Measurements from ENCODE around the gene CIBAR2.

Gene CIBAR2

GRCh38 chr16:85112364-85112763 is at the start of gene CIBAR2:
TSS of gene CIBAR2 (minus strand) at chr16:85112472. CDS start at chr16:85112352, 120 bp downstream.
- DNase-seq (ENCODE audit: low read depth in 3 of 3, low spot score in 1 of 3), result no peak

- DNase-seq (ENCODE audit: low read depth in 3 of 3, low spot score in 1 of 3), result no peak
Measured at GRCh38 chr16:85159179-85159980, 47.1 kb upstream of the CIBAR2 start.

GRCh38 chr16:85158743-85159178 is 46.5 kb upstream of the CIBAR2 start:
- DNase-seq (ENCODE audit: low read depth in 3 of 3, low spot score in 1 of 3), result no peak

GRCh38 chr16:85157813-85158742 is 45.8 kb upstream of the CIBAR2 start:
- DNase-seq (ENCODE audit: low read depth in 3 of 3, low spot score in 1 of 3), result no peak

- DNase-seq (ENCODE audit: low read depth in 3 of 3, low spot score in 1 of 3), result no peak
Measured at GRCh38 chr16:85157372-85157771, 45.1 kb upstream of the CIBAR2 start.

GRCh38 chr16:85156869-85157268 is 44.6 kb upstream of the CIBAR2 start:
- DNase-seq (ENCODE audit: low read depth in 3 of 3, low spot score in 1 of 3), result no peak

- no peak for DNase-seq (ENCODE audit: low read depth in 3 of 3, low spot score in 1 of 3)
Measured at GRCh38 chr16:85156440-85156839, 44.2 kb upstream of the CIBAR2 start.

- no peak for DNase-seq (ENCODE audit: low read depth in 3 of 3, low spot score in 1 of 3)
Measured at GRCh38 chr16:85153656-85154091, 41.4 kb upstream of the CIBAR2 start.

- DNase-seq (ENCODE audit: low read depth in 3 of 3, low spot score in 1 of 3), result no peak
Measured at GRCh38 chr16:85153046-85153445, 40.8 kb upstream of the CIBAR2 start.

GRCh38 chr16:85152414-85153030 is 40.2 kb upstream of the CIBAR2 start:
- DNase-seq (ENCODE audit: low read depth in 3 of 3, low spot score in 1 of 3), result no peak

GRCh38 chr16:85151603-85152413 is 39.5 kb upstream of the CIBAR2 start:
- DNase-seq (ENCODE audit: low read depth in 3 of 3, low spot score in 1 of 3), result no peak

- no peak for DNase-seq (ENCODE audit: low read depth in 3 of 3, low spot score in 1 of 3)
Measured at GRCh38 chr16:85151079-85151602, 38.9 kb upstream of the CIBAR2 start.

GRCh38 chr16:85150331-85150940 is 38.2 kb upstream of the CIBAR2 start:
- DNase-seq (ENCODE audit: low read depth in 3 of 3, low spot score in 1 of 3), result no peak

- no peak for DNase-seq (ENCODE audit: low read depth in 3 of 3, low spot score in 1 of 3)
Measured at GRCh38 chr16:85149776-85150175, 37.5 kb upstream of the CIBAR2 start.

GRCh38 chr16:85148931-85149330 is 36.7 kb upstream of the CIBAR2 start:
- no peak for DNase-seq (ENCODE audit: low read depth in 3 of 3, low spot score in 1 of 3)

GRCh38 chr16:85146922-85147651 is 34.8 kb upstream of the CIBAR2 start:
- no peak for DNase-seq (ENCODE audit: low read depth in 3 of 3, low spot score in 1 of 3)

- no peak for DNase-seq (ENCODE audit: low read depth in 3 of 3, low spot score in 1 of 3)
Measured at GRCh38 chr16:85146532-85146797, 34.2 kb upstream of the CIBAR2 start.

GRCh38 chr16:85145734-85146531 is 33.7 kb upstream of the CIBAR2 start:
- DNase-seq (ENCODE audit: low read depth in 3 of 3, low spot score in 1 of 3), result no peak

GRCh38 chr16:85145188-85145587 is 32.9 kb upstream of the CIBAR2 start:
- no peak for DNase-seq (ENCODE audit: low read depth in 3 of 3, low spot score in 1 of 3)
